ENCODE results near the gene POLR2J.
"Not testable (repeated sequence)": the region's sequence is repeated elsewhere in the genome, so short reads cannot be mapped to it uniquely, and the experiment has no call there.

POLR2J gene

GRCh38 chr7:102464577-102465280 is 14.0 kb downstream of the POLR2J start, which contains the start of the genes ALKBH4 and LRWD1:
ALKBH4 (minus strand) TSS chr7:102464863; CDS start chr7:102464836, 27 bp downstream.
LRWD1 (plus strand) TSS chr7:102464984; CDS start chr7:102465081, 97 bp downstream.
- peak; percentile 97 for DNase-seq

- peak in 1 of 2 experiments; percentile 20 for DNase-seq
Measured at GRCh38 chr7:102463841-102464576, 14.7 kb downstream of the POLR2J start.

GRCh38 chr7:102460467-102460866 is 18.3 kb downstream of the POLR2J start:
- DNase-seq, result no peak

- no peak for DNase-seq
Measured at GRCh38 chr7:102459221-102459844, 19.4 kb downstream of the POLR2J start.

GRCh38 chr7:102457352-102457924 is 21.3 kb downstream of the POLR2J start:
- DNase-seq, result no peak

DNA sequence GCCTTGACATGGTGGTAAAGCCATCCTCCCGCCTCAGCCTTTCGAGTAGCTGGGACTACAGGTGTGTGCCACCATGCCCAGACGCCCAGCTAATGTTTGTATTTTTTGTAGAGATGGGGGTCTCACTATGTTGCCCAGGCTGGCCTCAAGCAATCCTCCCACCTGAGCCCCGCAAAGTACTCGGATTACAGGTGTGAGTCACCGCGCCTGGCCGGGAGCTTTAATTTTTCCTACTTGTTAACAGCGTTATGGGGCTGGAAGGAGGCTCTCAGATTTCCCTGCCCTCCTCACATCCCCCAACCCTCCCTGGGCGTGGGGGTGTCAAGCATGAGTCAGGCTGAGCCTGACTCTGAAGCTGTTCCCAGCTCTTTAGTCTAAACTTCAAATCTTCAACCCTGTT is 22.4 kb downstream of the POLR2J start:
- DNase-seq, result no peak

GRCh38 chr7:102455596-102455995 is 23.1 kb downstream of the POLR2J start:
- DNase-seq, result no peak

GRCh38 chr7:102454932-102455331 is 23.8 kb downstream of the POLR2J start:
- DNase-seq, result not testable (repeated sequence)

DNA sequence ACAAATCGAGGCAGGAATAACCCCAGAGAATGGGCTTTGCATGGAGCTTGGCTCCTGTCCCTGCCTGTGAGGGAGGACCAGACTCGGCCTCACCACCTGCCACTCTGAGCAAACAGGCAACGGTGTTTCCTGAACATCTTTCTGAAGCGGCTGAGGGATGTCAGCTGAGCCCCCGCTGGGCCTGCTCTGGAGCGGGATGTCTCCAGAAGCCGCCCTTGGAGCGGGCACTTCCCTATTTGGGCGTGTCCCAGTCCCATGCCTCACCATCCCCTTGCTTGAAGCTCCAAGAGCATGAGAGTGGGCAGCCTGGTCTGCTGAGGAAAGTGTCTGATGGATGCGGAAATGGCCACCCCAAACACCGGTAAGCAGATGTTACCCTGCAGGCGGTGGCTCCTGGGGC is 24.3 kb downstream of the POLR2J start:
- no peak for DNase-seq

GRCh38 chr7:102453319-102453718 is 25.4 kb downstream of the POLR2J start:
- DNase-seq, result no peak

GRCh38 chr7:102452451-102452850 is 26.3 kb downstream of the POLR2J start:
- DNase-seq, result no peak

DNA sequence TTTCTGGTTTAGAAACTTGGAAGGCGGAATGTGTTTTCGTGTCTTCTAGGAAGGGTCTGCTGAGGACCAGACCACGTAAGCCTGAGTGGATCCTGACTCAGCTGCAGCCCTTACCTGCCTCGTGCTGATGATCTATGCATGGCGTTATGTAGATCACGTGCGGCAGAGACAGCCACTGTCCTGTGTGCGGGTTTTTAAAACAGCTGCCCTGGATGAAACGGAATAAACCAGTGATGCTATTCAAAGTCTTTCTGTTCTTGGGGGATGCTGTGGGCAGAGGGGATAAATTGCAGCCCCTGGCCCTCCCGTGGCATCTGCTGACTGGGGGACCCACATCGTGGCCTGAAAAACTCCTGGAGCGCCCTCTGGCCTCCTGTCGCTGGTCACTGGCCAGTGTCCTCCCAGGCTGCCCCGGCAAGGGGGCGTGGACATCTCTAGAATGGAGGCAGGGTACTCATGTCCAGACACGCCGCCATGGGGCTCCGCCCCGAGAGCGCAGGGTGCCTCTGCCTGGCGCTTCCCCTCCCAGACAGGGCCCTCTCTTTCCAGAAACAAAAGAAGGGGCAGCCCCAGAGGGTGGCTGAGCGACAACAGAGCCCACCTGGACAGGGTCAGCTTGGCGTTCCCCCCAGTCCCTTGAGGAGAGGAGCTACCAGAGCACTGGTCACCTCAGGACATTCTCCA is 27.2 kb downstream of the POLR2J start:
- DNase-seq, result no peak

GRCh38 chr7:102450242-102450641 is 28.5 kb downstream of the POLR2J start:
- peak; percentile 52 to 64 for DNase-seq

- no peak for DNase-seq
Measured at GRCh38 chr7:102449136-102449535, 29.6 kb downstream of the POLR2J start.

- no peak for DNase-seq
Measured at GRCh38 chr7:102447311-102447710, 31.4 kb downstream of the POLR2J start.

- DNase-seq, result no peak
Measured at GRCh38 chr7:102446387-102447156, 32.1 kb downstream of the POLR2J start.

- no peak for DNase-seq
Measured at GRCh38 chr7:102445674-102446071, 33.0 kb downstream of the POLR2J start.

DNA sequence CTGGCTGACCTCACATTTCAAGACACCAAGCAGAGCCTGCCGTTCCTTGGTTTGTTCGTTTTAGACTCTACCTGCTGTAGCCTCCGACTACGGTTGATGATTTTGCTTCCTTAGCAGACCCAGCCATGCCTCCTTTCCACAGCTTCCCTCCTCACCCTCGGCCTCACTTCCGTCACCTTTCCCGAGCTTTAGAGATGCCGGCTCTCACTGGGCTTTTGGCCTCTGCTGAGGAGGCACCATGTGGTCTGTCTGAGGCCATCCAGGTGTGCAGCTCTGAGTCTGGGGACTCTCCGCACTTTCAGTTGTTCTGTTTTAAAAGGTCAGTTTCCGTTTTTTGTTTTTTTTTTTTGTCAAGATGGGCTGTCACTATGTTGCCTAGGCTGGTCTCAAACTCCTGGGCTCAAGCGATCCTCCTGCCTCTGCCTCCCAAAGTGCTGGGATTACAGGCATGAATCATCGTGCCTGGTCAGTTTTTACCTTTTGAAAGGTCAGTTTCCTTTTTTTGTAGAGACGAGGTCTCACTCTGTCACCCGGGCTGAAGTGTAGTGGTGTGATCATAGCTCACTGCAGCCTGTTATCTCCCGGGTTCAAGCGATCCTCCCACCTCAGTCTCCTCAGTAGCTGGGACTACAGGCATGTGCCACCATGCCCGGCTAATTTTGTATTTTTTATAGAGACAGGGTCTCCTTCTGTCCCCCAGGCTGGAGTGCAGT is 33.6 kb downstream of the POLR2J start:
- DNase-seq, result no peak

GRCh38 chr7:102439963-102440795 is 38.5 kb downstream of the POLR2J start:
- no peak for DNase-seq

DNA sequence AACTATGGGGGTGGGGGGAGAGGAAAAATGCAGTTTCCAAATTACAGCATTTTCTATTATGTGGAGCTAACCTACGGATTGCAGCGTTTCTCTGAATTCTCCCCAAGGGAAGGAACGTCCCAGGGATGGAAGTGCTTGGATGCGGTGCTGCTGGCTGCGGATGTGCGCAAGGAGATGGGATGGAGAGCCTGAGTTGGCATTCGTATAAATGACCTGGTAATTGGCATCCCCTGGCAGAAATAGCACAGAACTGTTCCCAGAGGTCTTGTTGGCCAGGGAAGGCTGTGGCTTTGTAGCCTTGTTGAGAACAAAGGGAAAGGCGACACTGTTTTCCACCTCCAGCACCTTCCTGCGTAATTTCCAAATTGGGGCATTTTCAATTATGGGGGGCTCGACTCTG is 42.6 kb downstream of the POLR2J start:
- no peak for DNase-seq
